SH-SY5Y (cell line): Measurements from ENCODE around the gene KL.

Experiments
- GATA2 ChIP-seq: IDR thresholded peaks from 2 replicates; pipeline ENCODE4 v1.6.1; 2011; ENCODE audit warnings: mild to moderate bottlenecking, low read depth, low read length
- GATA3 ChIP-seq: IDR thresholded peaks from 2 replicates; pipeline ENCODE4 v1.6.1; 2011; ENCODE audit warnings: low read depth, mild to moderate bottlenecking, low read length, moderate library complexity

DNA sequence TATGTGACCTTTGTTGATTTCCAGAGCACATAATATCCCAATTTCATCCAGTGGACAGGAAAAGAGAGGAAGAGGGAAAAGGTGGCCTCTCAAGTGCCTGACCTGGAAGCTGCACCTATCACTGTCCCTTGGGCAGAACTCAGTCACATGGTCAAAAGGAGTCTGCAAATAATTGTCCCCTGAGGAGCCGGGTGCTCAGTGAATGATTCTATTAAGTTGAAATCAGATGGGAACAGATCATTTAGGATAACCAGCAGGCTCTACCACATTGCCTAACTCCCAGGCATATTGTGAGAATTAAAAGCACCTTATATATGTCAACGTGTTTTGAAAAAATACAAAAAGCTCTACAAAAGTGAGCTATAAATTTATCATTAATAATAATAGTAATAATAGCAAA is 6.8 kb downstream of the KL start:
- TF ChIP-seq GATA2: peak; percentile 80
- peak; percentile 73; the same call in 1 of the 2 replicates for TF ChIP-seq GATA3
